AML-193 (cell line): Measurements from ENCODE around the gene FOXN3.

ENCODE experiments used
- DNase-seq, 2 experiments: peaks; one replicate each; lab custom pipeline; 2025; lab: John Stamatoyannopoulos, UW

FOXN3 gene

GRCh38 chr14:89432226-89432625 lies 15.2 kb upstream of the FOXN3 start:
- DNase-seq = no peak

GRCh38 chr14:89430391-89431236 lies 13.6 kb upstream of the FOXN3 start:
- DNase-seq = peak; percentile 39 to 45

GRCh38 chr14:89429199-89430181 lies 12.5 kb upstream of the FOXN3 start:
- peak; percentile 38 to 39 for DNase-seq

GRCh38 chr14:89428546-89429198 lies 11.6 kb upstream of the FOXN3 start:
- DNase-seq = no peak

GRCh38 chr14:89428173-89428523 lies 11.1 kb upstream of the FOXN3 start:
- DNase-seq = no peak

GRCh38 chr14:89427426-89428172 lies 10.6 kb upstream of the FOXN3 start:
- no peak for DNase-seq

GRCh38 chr14:89425931-89426330 lies 8.9 kb upstream of the FOXN3 start:
- DNase-seq = no peak

GRCh38 chr14:89424241-89424640 lies 7.2 kb upstream of the FOXN3 start:
- DNase-seq = no peak

- no peak for DNase-seq
These were observed 5.9 kb upstream of the FOXN3 start for GRCh38 chr14:89422952-89423345.

- no peak for DNase-seq
These were observed 5.3 kb upstream of the FOXN3 start for GRCh38 chr14:89422181-89422951.

GRCh38 chr14:89420502-89420901 lies 3.5 kb upstream of the FOXN3 start:
- DNase-seq = no peak

GRCh38 chr14:89419973-89420482 lies 3.0 kb upstream of the FOXN3 start:
- no peak for DNase-seq

GRCh38 chr14:89418976-89419375 lies 1.9 kb upstream of the FOXN3 start:
- peak; percentile 70 to 75 for DNase-seq

GRCh38 chr14:89418452-89418851 lies 1.4 kb upstream of the FOXN3 start:
- no peak for DNase-seq

- peak; percentile 79 to 83 for DNase-seq
These were observed 612 bp upstream of the FOXN3 start for GRCh38 chr14:89417465-89418225.

GRCh38 chr14:89416002-89416995 lies 734 bp downstream of the FOXN3 start:
- DNase-seq = peak; percentile 91

GRCh38 chr14:89415159-89415558 lies 1.9 kb downstream of the FOXN3 start:
- no peak for DNase-seq

- DNase-seq = no peak
These were observed 5.1 kb downstream of the FOXN3 start for GRCh38 chr14:89411976-89412375.

- no peak for DNase-seq
These were observed 7.1 kb downstream of the FOXN3 start for GRCh38 chr14:89409961-89410360.
